T-helper 1 cell treated with Interleukin-12 subunit alpha and Interleukin-12 subunit beta and Interleukin-4 antibody, amounts not matched to agents 30 ng/mL and 1 ng/mL, for 36 hours (primary cell): Measurements from ENCODE around the gene STX18. TPM values are rescaled to one million over a fixed set of nuclear protein-coding genes. Genes with fewer than 3 reads are reported as not detected.
"Not testable (repeated sequence)": the region's sequence is repeated elsewhere in the genome, so short reads cannot be mapped to it uniquely, and the experiment has no call there.

Source experiments
- intact Hi-C: fragments of 100-400 bp; cut with micrococcal nuclease; formaldehyde crosslinking; loops from one replicate; pipeline ENCODE4 v1.15.1; 2024
- total RNA-seq: library from RNA; stranded (reverse); gene quantifications from 2 replicates; pipeline ENCODE4 v1.2.3, GENCODE V29; 2022

Gene STX18
- total RNA-seq = 20.7 and 30.1 TPM in 2 replicates

DNA sequence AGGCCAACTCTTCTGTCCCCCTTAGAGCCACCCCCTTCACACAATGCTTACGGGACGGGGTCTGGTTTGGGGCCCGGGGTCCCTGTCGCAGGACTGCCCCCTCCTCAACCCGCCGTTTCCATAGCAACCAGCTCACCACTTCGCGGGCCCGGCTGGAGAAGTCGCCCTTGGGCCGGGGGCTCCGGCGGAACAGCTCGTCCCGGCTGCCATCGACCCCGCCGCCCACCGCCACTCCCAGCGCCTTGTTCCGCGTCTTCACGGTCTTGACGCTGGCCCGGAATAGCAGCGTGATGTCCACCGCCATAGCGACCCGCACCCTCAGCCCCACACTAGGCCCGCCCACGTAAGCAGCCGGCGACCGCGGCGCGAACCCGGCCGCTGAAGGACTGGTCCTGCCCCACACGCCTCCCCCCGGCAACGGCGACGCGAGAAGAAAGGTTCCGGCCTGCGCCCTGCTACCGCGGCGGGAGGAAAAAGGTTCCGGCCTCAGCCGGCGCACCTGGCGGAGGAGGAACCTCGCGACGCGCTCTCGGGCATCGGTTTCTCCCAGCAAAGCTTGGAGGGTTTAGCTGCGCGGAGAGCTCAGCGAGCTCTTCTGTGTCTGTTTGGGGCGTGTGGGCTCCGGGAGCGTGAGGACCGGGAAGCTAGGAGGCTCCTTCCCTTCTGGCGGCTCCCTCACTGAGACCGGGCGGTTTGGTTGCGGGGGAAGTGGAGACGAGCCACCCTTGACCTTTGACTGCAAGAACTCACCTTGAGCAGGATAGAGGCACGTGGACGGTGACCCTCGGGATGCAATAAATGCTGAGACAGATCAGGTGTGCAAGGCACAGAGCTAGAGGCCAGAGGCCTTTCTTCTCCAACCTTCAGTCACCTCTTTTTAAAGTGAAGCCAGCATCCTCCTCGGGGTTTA lies at the start of gene STX18:
Gene STX18 (minus strand): TSS at position 388 of the 910 bp plus-strand sequence. CDS start 84 bp downstream, at position 304.
- intact Hi-C loops = loop anchor here (1.0 to 2.0 kb wide), 7 partner anchors 18 to 587 kb away; partner anchors contain the start of genes LYAR, TMEM128 and ZBTB49

- intact Hi-C loops = no loop called here
Observed at GRCh38 chr4:4591071-4591470, 49.2 kb upstream of the STX18 start.

DNA sequence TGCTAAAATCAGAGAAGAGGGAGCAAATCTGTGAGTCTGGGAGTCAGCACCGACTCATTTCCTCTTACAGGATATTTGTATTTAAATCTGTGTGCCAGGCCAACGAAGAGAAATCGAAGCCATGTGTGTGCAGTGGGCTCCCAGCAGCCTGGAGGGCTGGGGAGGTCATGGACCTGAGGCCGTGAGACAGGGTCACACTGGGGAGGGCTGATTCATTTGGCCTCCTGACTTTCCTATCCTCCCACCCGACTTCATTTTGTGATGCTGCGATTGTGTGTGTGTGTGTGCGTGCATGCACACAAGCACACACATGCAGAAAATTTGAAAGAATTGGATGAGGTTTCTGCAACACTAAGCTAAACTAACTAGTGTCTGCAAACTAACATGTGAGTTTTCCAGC lies 48.7 kb upstream of the STX18 start:
- intact Hi-C loops = no loop called here

- intact Hi-C loops = no loop called here
Observed at GRCh38 chr4:4585012-4585670, 43.3 kb upstream of the STX18 start.

DNA sequence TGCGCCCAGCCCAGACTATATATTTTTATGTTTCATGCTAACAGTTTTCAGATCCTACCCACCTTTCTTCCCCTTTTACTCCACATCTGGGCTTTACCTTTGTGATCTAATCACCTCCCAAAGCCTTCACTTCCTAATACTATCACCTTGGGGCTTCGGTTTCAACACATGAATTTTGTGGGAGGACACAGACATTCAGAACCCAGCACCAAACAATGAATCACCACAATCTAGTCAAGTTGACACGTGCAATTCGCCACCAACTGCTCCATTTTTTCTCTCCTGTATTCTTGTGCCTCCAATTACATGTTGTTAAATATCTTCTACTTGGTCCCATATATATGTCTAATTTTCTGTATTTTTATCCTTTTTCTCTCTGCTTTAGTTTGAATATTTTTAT lies 41.8 kb upstream of the STX18 start:
- intact Hi-C loops = no loop called here

GRCh38 chr4:4582653-4583052 lies 40.8 kb upstream of the STX18 start:
- intact Hi-C loops = no loop called here

- intact Hi-C loops = no loop called here
Observed at GRCh38 chr4:4580494-4580893, 38.6 kb upstream of the STX18 start.

DNA sequence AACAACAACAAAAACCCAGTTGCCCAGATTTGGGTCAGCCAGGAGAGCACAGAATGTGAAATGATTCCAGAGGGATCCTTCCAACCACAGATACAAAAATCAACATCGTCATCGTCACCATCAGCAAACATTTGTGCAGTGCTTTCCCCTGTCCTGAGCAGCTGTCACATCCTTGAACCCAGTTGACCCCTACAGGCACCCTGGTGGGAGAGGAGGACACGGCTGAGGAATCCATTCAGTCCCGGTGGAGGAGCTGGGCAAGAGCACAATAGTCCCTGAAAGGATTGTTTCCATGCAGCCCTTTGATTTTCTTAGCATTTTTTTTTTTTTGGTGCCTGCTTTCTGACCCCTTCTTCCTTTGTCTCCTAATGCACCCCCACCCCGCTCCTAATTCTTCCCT lies 37.1 kb upstream of the STX18 start:
- intact Hi-C loops = no loop called here

- intact Hi-C loops = no loop called here
Observed at GRCh38 chr4:4577359-4577875, 35.6 kb upstream of the STX18 start.

DNA sequence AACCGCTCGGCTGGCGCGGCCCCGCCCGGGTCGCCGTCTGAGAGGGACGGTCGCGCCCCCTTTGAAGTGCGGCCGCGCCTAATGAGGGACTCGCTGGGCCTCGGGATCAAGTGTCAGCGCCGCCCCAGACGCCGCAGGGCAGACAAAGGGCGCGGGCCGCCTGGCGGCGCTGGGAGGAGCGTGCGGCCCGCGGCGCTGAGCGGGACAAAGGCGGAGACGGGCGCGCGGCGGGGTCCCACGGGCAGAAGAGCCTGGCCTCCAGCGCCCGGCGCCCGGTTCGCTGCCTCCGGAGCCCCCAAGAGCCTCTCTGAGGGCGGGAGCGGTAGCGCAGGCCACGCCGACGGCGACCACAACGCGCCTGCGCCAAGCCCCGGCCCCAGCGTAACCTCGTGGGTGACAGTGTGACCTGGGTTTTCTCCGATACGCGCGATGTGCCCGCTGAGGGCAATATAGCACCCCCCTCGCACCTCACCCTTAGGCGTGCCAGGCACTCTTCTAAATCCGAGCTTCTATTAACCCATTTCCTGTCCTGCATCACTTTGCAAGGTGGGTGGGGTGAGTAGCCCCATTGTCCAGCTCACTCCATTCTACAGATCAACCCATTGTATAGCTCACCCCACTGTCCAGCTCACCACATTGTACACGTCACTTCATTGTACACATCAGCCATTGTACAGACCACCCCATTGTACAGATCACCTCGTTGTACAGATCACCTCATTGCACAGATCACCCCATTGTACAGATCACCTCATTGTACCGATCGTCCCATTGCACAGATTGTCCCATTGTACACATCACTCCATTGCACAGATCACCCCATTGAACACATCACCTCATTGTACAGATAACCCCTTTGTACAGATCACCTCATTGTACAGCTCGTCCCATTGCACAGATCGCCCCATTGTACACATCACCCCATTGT lies 33.7 kb upstream of the STX18 start:
- intact Hi-C loops = loop anchor here (1.0 kb wide), 2 partner anchors 34 to 87 kb away; no protein-coding TSS in a partner anchor

- intact Hi-C loops = loop anchor here (1.0 kb wide), 2 partner anchors 33 to 86 kb away; no protein-coding TSS in a partner anchor
Observed at GRCh38 chr4:4574792-4575191, 32.9 kb upstream of the STX18 start.

GRCh38 chr4:4574052-4574451 lies 32.2 kb upstream of the STX18 start:
- intact Hi-C loops = no loop called here

- intact Hi-C loops = no loop called here
Observed at GRCh38 chr4:4572821-4573220, 31.0 kb upstream of the STX18 start.

GRCh38 chr4:4569861-4570260 lies 28.0 kb upstream of the STX18 start:
- intact Hi-C loops = not testable (repeated sequence)

- intact Hi-C loops = no loop called here
Observed at GRCh38 chr4:4568806-4569427, 27.1 kb upstream of the STX18 start.

- intact Hi-C loops = not testable (repeated sequence)
Observed at GRCh38 chr4:4566359-4566758, 24.5 kb upstream of the STX18 start.

DNA sequence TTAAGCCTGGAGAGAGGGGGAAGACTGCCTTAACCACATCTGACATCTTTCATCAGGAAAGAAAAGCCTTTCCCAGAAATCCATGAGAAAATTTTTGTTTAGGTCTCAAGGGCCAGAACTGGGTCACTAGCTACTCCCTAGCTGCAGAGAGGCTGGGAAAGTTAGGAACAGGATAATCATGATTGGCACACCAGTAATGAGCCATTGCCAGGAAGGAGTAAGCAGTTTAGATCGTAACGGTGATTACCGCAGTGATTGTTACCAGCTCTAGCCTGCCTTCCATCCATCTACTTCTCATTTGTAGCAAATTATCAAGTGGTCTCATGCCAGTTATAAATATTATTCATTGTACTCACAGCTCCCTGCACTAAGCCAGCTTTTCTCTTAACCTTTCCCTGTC lies 22.7 kb upstream of the STX18 start:
- intact Hi-C loops = no loop called here

- intact Hi-C loops = no loop called here
Observed at GRCh38 chr4:4560642-4561041, 18.8 kb upstream of the STX18 start.

GRCh38 chr4:4560136-4560535 lies 18.3 kb upstream of the STX18 start:
- intact Hi-C loops = no loop called here

DNA sequence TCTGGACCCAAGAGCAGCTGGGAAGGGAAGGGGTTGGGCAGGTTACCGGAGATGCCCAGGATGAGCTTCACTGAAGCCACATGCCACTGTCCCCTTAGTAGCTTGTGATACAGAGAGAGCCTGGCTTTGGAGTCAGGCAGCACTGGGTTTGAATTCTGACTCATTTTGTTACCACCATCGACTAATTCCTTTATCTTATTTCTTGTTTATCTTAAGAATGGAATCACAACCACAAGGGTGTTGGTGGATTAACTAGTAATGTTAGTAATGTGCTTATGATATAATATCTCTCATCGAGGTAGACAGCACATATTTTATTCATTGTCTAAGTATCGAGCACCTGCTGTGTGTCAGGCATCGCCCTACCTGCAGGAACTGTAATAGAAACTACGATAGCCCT lies 17.7 kb upstream of the STX18 start:
- intact Hi-C loops = no loop called here

- intact Hi-C loops = no loop called here
Observed at GRCh38 chr4:4558881-4559280, 17.0 kb upstream of the STX18 start.
